ENCODE measurements around the gene ZNF582.

ZNF582 gene

GRCh38 chr19:56393119-56394012, at the start of gene ZNF582:
TSS of gene ZNF582 (minus strand) at chr19:56393534. CDS start at chr19:56391752, 1,782 bp downstream.
- peak; percentile 95 for DNase-seq

GRCh38 chr19:56441206-56441792, 48.0 kb upstream of the ZNF582 start:
- no peak for DNase-seq

- DNase-seq = no peak
Measured at GRCh38 chr19:56423985-56424353, 30.6 kb upstream of the ZNF582 start.

- DNase-seq = no peak
Measured at GRCh38 chr19:56423276-56423984, 30.1 kb upstream of the ZNF582 start.

- DNase-seq = no peak
Measured at GRCh38 chr19:56405062-56405461, 11.7 kb upstream of the ZNF582 start.

- peak; percentile 61 for DNase-seq
Measured at GRCh38 chr19:56404705-56405056, 11.3 kb upstream of the ZNF582 start.

GRCh38 chr19:56403764-56404704, 10.7 kb upstream of the ZNF582 start, which contains the start of gene ZNF583:
TSS of gene ZNF583 (plus strand) at chr19:56404332. CDS start at chr19:56407115, 2,783 bp downstream.
- peak; percentile 97 for DNase-seq

GRCh38 chr19:56403261-56403660, 9.9 kb upstream of the ZNF582 start:
- DNase-seq = peak; percentile 70

GRCh38 chr19:56400485-56400884, 7.2 kb upstream of the ZNF582 start:
- DNase-seq = no peak

- DNase-seq = no peak
Measured at GRCh38 chr19:56398809-56399208, 5.5 kb upstream of the ZNF582 start.

GRCh38 chr19:56383826-56384605, 9.3 kb downstream of the ZNF582 start:
- no peak for DNase-seq

GRCh38 chr19:56377105-56377924, 16.0 kb downstream of the ZNF582 start:
- DNase-seq = no peak

GRCh38 chr19:56372281-56372680, 21.1 kb downstream of the ZNF582 start:
- DNase-seq = no peak

- no peak for DNase-seq
Measured at GRCh38 chr19:56369886-56370676, 23.3 kb downstream of the ZNF582 start.

- DNase-seq = peak; percentile 88
Measured at GRCh38 chr19:56367829-56368711, 25.3 kb downstream of the ZNF582 start.

GRCh38 chr19:56360841-56361240, 32.5 kb downstream of the ZNF582 start:
- DNase-seq = no peak

GRCh38 chr19:56356944-56357343, 36.4 kb downstream of the ZNF582 start:
- no peak for DNase-seq

- no peak for DNase-seq
Measured at GRCh38 chr19:56355517-56355916, 37.8 kb downstream of the ZNF582 start.

GRCh38 chr19:56351208-56351607, 42.1 kb downstream of the ZNF582 start:
- no peak for DNase-seq

Data from activated effector memory CD4-positive, alpha-beta T cell treated with anti-CD3 and anti-CD28 coated beads, Interleukin-2, amount 50 U/mL, for 16 hours (primary cell).